T1000 (cell line): ENCODE measurements around the gene ZNF184.
A peak's percentile ranks its signal among the peaks of the same experiment; 100 is the strongest.

Experiments
- DNase-seq: peaks from one replicate; lab custom pipeline; 2025; ENCODE audit warnings: mixed read lengths; lab: John Stamatoyannopoulos, UW

The ZNF184 gene

DNA sequence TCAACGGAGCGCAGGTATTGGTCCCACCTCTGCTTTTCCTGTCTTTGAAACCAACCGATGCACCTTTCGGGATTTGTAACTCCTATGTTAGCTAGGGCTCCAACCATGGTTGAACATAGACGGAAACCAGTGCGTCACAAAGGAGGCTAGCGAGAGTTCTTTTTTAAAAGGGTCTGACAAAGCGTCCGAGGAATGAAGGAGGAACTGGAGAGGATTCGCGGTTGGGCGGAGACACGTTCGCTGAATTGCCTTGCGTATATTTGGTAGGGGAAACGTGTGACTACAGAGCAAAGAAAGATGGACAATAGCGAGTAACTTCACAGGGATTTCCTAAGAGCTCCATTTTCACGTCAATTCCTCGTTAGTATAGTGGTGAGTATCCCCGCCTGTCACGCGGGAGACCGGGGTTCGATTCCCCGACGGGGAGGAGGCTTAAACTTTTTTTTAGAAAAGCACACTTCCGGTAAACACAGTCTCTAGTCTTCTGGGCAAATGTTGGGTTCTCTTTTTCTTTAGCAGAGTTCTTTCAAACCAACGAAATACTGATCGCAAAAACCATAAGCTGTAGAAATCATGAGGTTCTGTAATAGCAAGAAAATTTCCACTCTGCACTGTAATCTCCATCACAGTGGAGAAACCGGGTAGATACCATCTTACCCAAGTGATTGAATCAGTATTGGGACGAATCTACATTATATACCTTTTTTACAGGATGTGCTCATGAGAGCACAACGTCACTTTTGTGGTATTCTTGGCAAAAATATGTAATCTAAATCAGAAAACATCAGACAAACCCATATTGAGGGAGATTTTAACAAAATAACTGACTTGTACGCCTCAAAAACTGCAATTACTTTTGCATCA lies 6.6 kb upstream of the ZNF184 start:
- DNase-seq: peak; percentile 83

DNA sequence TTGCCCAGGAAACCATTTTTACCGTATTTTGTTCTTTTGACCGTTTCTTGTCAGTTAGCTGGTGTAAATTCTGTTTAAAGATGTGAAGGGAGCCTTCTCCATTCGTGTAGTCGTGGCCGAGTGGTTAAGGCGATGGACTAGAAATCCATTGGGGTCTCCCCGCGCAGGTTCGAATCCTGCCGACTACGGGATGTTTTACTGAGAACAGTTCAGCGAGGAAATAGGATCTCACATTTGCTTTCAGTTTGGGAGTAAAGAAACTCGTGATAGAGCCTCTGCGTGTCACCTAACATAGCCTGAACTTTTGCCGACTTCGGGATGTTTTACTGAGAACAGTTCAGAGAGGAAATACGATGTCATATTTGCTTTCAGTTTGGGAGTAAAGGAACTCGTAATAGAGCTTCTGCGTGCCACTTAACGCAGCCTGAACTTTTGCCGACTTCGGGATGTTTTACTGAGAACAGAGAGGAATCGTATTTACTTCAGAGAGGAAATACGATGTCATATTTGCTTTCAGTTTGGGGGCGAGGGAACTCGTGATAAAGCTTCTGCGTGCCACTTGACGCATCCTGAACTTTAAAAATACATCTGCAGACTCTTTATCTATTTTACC lies 5.9 kb upstream of the ZNF184 start:
- peak; percentile 90 for DNase-seq

DNA sequence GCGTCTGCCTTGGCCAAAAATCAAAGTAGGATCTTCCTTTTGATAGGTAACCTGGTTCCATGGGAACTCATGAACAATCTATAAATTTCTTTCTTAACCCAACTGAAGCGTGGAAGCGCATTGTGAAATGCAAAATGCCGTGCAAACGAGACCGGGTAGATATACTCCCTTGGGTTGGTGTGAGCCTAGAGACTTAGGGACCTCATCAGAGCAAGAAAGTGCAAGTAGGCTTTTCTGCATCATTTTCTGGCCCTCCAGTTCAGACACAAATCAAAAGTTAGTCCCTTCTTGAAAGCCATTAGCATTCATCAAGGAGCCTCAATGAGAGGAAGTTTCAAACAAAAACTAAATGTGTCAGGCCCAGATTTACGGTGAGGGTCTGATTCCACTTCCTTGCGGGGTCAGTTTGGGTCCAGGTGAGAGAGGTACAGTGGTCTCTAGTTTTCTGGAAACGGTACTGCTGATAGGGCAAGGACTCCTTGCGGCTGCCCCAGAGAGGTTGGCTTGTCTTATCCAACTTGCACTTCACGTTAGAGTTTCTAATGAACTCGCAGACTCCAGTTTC lies 5.3 kb upstream of the ZNF184 start:
- DNase-seq: no peak

DNA sequence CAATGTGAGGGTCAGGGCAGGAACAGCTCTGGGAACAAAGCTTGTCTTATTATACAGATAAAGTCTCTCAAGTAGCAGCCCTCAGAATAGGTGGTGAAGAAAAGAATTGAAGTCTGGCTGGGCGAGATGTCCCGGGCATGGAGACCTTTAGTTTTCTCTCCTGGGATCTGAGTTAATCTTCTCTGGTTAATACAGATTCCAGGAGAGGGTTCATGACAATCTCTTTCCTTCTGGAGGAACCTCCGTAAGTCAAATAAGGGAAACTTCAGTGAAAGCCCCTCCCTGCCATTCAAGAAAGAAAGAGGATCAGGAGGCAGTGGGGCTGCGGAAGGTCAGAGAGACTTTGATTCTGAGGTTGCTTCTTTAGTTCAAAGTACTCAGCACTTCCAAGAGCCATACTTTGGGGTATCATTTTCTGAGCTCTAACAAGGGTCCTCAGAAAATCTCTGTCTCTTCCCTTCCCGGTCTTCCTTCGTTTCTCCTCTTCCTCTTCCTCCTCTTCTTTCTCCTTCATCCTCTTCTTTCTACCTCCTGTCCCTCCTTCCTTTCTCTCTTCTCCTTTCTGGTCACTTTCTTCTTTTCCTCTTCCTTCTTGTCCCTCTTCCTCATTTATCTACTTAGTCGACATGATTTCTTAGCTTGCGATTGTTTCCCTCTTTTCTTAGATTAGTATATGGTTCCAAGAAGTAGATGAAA lies 4.6 kb upstream of the ZNF184 start:
- no peak for DNase-seq

DNA sequence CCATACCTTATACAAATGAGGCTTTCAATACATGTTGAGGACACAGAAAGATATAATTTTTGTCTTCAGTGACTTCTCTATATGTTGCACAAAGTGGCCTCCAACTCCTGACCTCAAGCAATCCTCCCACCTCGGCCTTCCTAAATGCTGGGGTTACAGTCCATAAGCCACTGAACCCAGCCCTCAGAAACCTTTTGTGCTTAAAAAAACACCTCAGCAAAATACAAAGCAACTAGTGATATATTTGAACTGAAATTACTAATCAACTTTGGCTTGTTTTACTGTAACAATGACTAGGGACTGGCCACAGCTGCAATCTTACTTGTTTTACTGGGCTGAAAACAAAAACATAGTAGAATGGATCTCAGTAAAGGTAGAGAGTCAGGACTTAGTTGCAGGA lies 3.2 kb upstream of the ZNF184 start:
- DNase-seq: no peak

DNA sequence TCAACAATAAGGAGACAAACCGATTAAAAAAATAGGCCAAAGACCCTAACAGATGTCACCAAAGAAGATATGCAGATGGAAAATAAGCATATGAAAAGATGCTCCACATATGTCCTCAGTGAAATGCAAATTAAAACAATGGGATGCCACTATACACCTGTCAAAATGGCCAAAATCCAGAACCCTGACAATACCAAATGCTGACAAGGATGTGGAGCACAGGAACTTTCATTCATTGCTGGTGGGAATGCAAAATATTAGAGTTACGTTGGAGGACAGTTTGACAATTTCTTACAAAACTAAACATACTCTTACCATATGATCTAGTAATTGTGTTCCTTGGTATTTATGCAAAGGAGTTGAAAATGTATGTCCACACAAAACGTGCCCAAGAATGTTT lies 1.8 kb upstream of the ZNF184 start:
- no peak for DNase-seq

DNA sequence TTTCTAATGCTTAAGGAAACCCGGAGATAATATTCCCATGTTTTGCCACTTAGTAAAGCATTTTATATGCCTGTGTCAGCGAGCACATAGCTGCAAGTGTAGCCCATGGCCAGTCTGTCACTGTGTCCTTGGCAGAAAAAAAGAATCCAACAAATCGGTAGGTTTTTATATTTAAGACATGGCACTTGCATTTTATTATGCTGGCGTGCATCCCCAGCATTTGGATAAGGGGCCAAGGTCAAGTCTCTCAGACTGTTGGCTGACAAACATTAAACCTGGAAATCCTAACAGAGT lies 1.2 kb upstream of the ZNF184 start:
- DNase-seq: no peak

DNA sequence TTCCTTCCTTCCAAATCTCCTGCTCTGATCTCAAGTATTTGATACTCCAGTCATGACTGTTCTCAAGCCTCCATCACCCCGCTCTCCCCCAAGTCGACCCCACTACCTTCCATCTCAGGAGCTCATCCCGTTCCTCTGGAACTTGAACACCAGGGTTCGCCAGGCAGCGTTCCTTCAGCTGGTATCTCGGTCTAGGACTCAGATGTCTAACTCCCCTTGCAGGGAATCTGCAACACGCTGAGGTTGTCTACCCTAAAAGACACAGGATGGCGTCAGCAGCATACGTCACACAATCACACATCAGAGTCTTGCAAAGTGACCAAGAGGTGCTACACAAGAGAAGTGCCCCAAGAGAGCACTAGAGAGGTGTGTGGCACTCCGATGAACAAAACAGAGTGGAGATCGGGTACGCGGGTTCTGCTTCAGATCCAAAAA lies 706 bp downstream of the ZNF184 start:
- DNase-seq: peak; percentile 68

DNA sequence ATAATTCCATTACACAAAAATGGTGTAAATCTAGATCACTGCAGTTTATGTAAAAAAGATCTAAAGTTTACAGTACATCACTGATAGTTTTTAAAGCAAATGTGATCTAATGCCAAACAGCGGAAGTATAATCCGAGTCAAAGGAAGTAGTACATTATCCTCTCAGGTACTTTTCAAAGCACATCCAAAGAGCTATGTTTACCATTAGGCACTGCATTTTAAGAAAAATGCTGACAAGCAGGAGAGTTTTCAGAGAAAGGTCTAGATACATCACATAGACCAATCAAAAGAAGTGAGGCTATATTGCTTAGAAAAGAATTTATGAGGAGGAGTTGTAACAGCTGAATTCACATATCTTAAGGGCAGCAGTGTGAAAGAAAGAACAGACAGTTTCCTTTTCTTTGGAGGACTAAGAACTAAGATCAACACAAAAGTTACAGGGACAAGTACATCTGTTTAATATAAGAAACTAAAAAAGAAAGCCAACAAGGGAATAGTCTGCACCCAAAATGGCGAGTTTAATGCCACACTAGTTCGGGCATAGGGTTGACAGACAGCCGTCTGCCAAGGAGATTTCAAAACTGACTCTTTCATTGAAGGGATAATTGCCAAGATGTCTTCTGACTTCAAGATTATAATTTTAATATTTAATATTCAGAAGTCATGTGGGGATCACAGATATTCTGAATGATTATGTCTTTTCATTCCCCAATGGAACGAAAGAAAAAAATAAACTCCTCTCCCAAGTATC lies 1.4 kb downstream of the ZNF184 start:
- no peak for DNase-seq

DNA sequence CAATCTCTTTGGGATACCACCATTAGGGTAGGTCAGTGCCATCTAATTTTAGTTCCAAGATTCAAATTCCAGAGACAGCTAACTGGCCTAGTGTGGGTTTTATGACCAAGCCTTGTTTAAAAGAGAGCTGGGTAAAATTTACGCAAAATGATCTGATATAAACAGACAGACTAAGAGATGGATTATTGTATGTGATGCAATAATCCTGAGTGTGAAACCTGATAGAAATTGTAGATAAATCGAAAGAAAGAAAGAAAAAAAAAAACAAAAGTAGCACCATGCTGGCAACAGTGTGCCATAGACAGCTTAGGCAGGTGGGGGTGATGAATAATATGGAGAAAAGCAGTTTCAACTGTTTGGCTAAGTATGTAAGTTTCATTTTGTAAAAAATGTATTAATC lies 2.9 kb downstream of the ZNF184 start:
- DNase-seq: no peak

DNA sequence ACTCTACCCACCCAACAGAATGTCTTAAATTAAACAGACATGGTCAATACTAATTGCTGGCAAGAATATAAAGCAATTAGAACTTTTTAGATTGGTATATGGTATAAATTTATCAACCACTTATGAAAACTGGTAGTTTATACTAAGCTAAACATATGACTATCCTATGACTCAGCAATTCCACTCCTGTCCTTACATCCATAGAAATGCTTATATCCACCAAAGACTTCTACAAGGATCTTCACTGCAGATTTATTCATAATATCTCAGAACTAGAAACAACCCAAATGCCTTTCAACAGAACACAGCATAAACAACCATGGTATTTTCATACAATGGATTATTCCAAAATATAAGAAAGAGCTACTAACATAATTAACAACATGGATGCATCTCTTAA lies 4.6 kb downstream of the ZNF184 start:
- DNase-seq: no peak

DNA sequence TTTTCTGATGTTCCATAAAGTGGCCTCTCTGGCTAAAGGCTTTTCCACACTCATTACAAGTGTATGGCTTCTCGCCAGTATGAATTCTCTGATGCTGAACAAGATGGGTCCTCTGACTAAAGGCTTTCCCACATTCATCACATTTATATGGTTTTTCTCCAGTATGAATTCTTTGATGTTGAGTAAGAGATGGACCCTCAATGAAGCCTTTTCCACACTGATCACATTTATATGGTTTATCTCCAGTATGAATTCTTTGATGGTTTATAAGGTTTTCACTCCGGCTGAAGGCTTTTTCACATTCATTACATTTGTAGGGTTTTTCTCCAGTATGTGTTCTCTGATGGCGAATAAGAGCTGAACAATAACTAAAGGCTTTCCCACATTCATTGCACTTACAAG lies 20.4 kb downstream of the ZNF184 start:
- DNase-seq: no peak

DNA sequence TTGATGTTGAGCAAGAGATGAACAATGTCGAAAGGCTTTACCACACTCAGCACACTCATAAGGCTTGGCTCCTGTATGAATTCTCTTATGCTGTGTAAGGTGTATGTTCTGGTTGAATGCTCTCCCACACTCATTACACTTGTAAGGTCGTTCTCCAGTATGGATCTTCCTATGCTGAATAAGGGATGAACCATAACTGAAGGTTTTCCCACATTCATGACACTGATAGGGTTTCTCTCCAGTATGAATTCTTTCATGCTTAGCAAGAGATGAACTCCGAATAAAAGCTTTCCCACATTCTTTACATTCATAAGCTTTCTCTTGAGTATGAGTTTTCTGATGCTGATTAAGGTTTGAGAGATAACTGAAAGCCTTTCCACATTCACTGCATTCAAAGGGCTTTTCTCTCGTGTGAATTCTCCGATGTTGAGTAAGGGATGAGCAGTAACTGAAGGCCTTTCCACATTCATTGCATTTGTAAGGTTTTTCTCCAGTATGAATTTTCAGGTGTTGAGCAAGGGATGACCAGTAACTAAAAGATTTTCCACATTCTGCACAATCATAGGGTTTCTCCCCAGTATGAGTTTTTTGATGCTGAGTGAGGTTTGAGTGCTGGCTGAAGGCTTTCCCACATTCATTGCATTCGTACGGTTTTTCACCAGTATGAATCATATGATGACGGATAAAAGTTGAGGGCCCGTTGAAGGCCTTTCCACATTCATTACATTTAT lies 21.1 kb downstream of the ZNF184 start:
- DNase-seq: no peak

DNA sequence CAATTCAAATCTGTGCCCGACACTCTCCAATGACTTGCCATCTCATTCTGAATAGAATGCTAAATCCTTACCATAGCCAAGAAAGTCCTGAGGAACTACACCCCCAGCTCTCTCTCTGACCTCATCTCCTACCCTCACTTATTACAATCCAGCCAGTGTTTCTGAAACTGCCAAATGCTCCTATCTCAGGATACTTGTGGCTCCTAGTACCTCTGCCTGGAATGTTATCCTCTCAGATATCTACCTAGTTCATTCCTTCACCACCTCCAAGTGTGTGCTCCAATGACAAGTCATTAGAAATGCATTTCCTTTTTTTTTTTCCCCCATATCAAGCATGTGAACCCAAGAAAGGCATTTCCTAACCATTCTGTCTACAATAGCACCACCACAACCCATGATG lies 24.4 kb downstream of the ZNF184 start:
- DNase-seq: no peak

DNA sequence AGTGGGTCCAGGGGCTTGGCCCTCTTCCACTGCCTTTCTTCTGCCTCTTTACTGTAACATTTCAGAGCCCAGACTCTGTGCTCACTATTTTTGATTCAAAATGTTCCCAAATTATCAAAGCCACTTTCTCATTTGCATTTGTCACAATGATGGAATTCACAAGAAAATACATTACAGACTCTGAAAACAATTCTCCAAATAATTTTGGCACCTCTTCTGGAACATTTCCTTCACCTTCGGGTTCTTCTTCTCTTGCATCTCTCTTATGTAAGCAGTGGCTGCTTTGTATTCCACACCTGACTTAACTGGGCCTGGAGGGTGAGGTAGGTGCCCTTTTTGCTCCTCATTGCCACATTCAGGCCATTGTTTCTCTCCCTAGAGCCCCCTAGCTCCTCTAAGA lies 30.0 kb downstream of the ZNF184 start:
- DNase-seq: no peak

DNA sequence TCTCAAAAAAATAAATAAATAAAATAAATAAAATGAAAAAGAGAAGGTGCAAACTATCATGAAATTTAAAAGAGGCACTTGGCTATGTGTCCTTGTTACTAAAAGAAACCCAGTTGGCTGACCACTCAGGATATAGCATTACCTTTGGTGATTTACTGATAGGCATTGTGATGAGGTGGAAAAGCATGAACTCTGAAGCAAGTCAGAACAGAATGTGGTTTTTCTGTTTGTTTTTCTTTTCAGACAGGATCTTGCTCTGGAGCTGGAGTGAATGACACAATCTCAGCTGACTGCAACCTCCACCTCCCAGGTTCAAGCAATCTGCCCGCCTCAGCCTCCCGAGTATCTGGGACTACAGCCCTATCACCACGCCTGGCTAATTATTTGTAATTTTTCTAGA lies 31.9 kb downstream of the ZNF184 start:
- DNase-seq: no peak

DNA sequence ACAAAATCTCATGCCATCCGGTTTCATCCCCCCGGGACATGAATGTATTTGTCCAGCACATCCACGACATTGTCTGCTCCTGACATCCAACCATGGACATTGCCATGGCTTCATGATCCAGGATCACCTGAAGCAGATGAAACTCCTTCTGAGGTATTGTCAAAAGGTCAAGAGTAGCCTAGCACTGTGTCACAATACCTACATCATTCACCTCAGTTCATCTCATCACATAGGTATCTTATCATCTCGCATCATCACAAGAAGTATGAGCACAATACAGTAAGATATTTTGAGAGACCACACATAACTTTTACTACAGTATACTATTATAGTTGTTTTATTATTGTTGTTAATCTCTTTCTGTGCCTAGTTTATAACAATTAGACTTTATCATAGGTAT lies 33.5 kb downstream of the ZNF184 start:
- DNase-seq: no peak

DNA sequence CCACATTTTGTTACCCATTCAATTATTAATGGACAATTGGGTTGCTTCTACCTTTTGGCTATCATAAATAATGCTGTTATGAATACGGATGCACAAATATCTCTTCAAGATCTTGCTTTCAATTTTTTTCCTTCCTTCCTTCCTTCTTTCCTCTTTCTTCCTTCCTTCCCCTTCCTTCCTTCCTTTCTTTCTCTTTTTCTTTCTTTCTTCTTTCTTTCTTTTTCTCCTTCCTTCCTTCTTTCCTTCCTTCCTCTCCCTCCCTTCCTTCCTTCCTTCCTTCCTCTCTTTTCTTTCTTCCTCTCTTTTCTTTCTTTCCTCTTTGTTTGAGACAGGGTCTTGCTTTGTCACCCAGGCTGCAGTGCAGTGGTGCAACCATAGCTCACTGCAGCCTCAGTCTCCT lies 39.2 kb downstream of the ZNF184 start:
- DNase-seq: no peak

DNA sequence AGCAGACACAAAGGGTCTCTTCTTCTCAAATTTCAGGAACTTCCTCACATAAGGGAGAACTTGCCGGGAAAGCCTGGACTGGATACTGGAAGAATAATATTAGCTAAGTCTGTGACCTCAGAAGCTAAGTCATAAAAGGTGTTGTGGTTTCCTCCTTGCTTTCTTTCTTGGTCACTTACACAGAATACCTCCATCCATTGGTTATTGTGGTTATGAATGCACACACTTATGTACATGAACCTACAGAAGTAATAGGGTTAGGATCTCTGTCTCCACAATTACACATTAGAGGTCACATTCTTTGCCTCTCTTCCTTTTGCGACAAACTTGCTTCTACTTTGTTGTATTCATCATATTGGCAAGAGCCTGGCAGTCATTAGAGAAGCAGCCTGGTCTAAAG lies 43.9 kb downstream of the ZNF184 start:
- no peak for DNase-seq

DNA sequence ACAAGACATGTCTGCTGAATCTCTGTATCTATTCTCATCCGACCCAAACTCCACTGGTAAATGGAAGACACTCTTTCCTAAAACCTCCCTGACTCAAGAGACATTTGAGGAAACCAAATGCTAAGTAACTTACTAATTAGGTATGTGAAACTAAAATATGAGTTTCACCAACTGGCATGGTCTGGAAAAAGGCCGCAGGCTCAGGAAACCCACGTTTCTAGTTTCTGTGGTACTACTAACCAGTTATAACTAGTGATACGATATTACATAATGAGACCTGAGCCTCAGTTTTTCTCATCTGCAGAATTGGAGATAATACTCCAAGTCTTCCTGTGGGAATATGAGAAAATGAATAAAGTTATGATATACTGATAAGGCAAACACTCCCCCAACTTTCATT lies 44.4 kb downstream of the ZNF184 start:
- no peak for DNase-seq

DNA sequence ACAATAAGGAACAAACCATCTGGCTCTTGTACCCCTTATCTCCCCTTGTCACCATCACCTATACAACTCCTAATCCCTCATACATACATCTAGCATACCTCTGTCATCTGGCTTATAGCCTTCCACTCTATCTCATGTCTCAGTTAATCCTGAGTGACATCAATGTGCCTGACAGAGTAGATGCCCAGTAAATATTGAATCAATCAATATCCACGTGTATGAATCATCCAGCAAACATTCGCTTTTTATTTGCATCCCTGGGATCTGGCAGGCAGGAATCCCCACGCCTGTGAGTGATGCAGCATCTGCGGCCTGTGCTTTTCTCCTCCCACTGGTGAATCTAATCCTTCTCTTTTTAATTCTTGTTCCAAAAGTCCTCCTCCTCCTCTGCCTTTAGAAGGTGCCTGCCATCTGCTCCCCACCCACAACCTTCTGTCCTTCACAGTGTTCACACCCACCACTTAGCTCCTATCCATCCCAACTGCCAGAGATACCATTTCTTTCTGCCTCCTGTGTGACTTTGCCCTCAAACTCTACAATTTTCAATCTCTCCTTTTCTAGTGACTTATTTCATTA lies 46.8 kb downstream of the ZNF184 start:
- no peak for DNase-seq
